SK-N-SH (cell line): Measurements from ENCODE around the gene CDH22.

Experiments used
- CHD2 ChIP-seq: fragments of 150-350 bp; IDR thresholded peaks from 2 replicates; pipeline ENCODE4 v1.6.1; 2018; ENCODE audit warnings: low read length; ENCODE audit not compliant: partially characterized antibody
- CTCF ChIP-seq: fragments of 200-600 bp; sonication (generic); IDR thresholded peaks from 2 replicates; pipeline ENCODE4 v1.6.1; 2017; ENCODE audit warnings: antibody characterized with exemption, mild to moderate bottlenecking, moderate library complexity
- ELF1 ChIP-seq: IDR thresholded peaks from 2 replicates; pipeline ENCODE4 v1.4.0; 2012
- EP300 ChIP-seq, 2 experiments: IDR thresholded peaks; 2 replicates each; pipeline versions ENCODE4 v1.4.0 to v1.6.1; 2012; ENCODE audit warnings: borderline replicate concordance in 1 of 2, low read depth in 1 of 2, low read length in 1 of 2
- JUND ChIP-seq: IDR thresholded peaks from 2 replicates; pipeline ENCODE4 v1.4.0; 2012
- MAX ChIP-seq: IDR thresholded peaks from 2 replicates; pipeline ENCODE4 v1.4.0; 2012; ENCODE audit warnings: low read depth
- MEF2A ChIP-seq: IDR thresholded peaks from 2 replicates; pipeline ENCODE4 v1.4.0; 2012; ENCODE audit warnings: low read depth, borderline replicate concordance
- POLR2AphosphoS5 ChIP-seq: IDR thresholded peaks from 2 replicates; pipeline ENCODE4 v1.6.1; 2012; ENCODE audit warnings: low read depth, low read length
- RAD21 ChIP-seq: IDR thresholded peaks from 2 replicates; pipeline ENCODE4 v1.6.1; 2012; ENCODE audit warnings: mild to moderate bottlenecking, low read length
- REST ChIP-seq: IDR thresholded peaks from 2 replicates; pipeline ENCODE4 v1.6.1; 2012; ENCODE audit warnings: mild to moderate bottlenecking, low read depth, low read length, moderate library complexity
- RFX5 ChIP-seq: IDR thresholded peaks from 2 replicates; pipeline ENCODE4 v1.6.1; 2012; ENCODE audit warnings: mild to moderate bottlenecking, improper control_type of control experiment, low read length
- SMC3 ChIP-seq: IDR thresholded peaks from 2 replicates; pipeline ENCODE4 v1.6.1; 2012; ENCODE audit warnings: low read depth, low read length, improper control_type of control experiment
- TCF12 ChIP-seq: IDR thresholded peaks from 2 replicates; pipeline ENCODE4 v1.4.0; 2012

- TF ChIP-seq TCF12 (no peak), CTCF (no peak), REST (no peak), RAD21 (no peak), JUND (no peak), MAX (no peak), CHD2 (no peak), EP300 (IDR thresholded peaks at IDR 0.05; ENCODE audit: borderline replicate concordance in 1 of 2, low read depth in 1 of 2, low read length in 1 of 2) (no peak), MEF2A (no peak), SMC3 (no peak), RFX5 (no peak), ELF1 (no peak), POLR2AphosphoS5 (no peak)
Observed at GRCh38 chr20:46357030-46357514, 48.8 kb upstream of the CDH22 start.
